HL-60 (cell line): Measurements from ENCODE around the gene NR4A2.

Source experiments
- DNase-seq, 2 experiments: peaks; one replicate each; pipeline ENCODE4 v3.0.0-alpha.2; 2010 to 2020; ENCODE audit warnings: low read depth in 1 of 2, low spot score in 1 of 2
- H3K27ac ChIP-seq: fragments of 250-450 bp; sonication (Bioruptor Pico); replicated peaks from 2 replicates; pipeline ENCODE4 v1.5.1; 2020; ENCODE audit warnings: mild to moderate bottlenecking, moderate library complexity
- H3K27me3 ChIP-seq: fragments of 250-450 bp; sonication (Bioruptor Pico); 2 replicates; pipeline ENCODE4 v1.5.1; 2021; ENCODE audit warnings: mild to moderate bottlenecking, moderate library complexity; ENCODE audit not compliant: insufficient read depth, poor library complexity, severe bottlenecking
- H3K4me3 ChIP-seq: replicated peaks from 2 replicates; pipeline ENCODE4 v1.5.1; 2011; ENCODE audit warnings: mild to moderate bottlenecking, control low read depth, low read length; ENCODE audit not compliant: insufficient read depth
- CTCF ChIP-seq: IDR thresholded peaks from one replicate; pipeline ENCODE4 v1.5.1; 2011; ENCODE audit warnings: low read length, control low read depth, inconsistent platforms; ENCODE audit not compliant: insufficient read depth
- GABPA ChIP-seq: IDR thresholded peaks from 2 replicates; pipeline ENCODE4 v1.6.1; 2012; ENCODE audit warnings: low read depth
- POLR2AphosphoS5 ChIP-seq: IDR thresholded peaks from 2 replicates; pipeline ENCODE4 v1.6.1; 2012; ENCODE audit warnings: low read depth
- REST ChIP-seq: IDR thresholded peaks from 2 replicates; pipeline ENCODE4 v1.6.1; 2012; ENCODE audit warnings: low read depth; ENCODE audit not compliant: insufficient replicate concordance
- SPI1 ChIP-seq: IDR thresholded peaks from 2 replicates; pipeline ENCODE4 v1.6.1; 2012; ENCODE audit warnings: low read depth, mild to moderate bottlenecking, borderline replicate concordance

NR4A2 gene

GRCh38 chr2:156356014-156356754, 23.7 kb upstream of the NR4A2 start:
- Histone ChIP-seq H3K27me3 (no peaks in the 10 kb centered on the region), H3K4me3 (no peak overlapping the region), H3K27ac (no peak overlapping the region)
- DNase-seq, result peak; percentile 16 to 21
- TF ChIP-seq SPI1 (no peak), CTCF (no peak), REST (no peak), GABPA (no peak), POLR2AphosphoS5 (no peak)

- no peak overlapping the region for H3K4me3 ChIP-seq
- DNase-seq, result no peak
- H3K27me3 ChIP-seq, result no peaks in the 10 kb centered on the region
- no peak for TF ChIP-seq POLR2AphosphoS5
- no peak for TF ChIP-seq REST
- TF ChIP-seq SPI1, result no peak
- no peak for TF ChIP-seq GABPA
- no peak for TF ChIP-seq CTCF
- H3K27ac ChIP-seq, result no peak overlapping the region
Measured at GRCh38 chr2:156352911-156353310, 20.4 kb upstream of the NR4A2 start.

GRCh38 chr2:156350374-156351142, 18.0 kb upstream of the NR4A2 start:
- TF ChIP-seq GABPA (no peak), REST (no peak), POLR2AphosphoS5 (no peak), CTCF (no peak), SPI1 (no peak)
- H3K27me3 ChIP-seq, result no peaks in the 10 kb centered on the region
- no peak overlapping the region for H3K27ac ChIP-seq
- H3K4me3 ChIP-seq, result no peak overlapping the region
- DNase-seq, result no peak
